NK-92 (cell line): ENCODE data around the gene PODXL2.

Experiments
- DNase-seq: peaks from one replicate; lab custom pipeline; 2025; ENCODE audit not compliant: unreplicated experiment; lab: John Stamatoyannopoulos, UW

Gene PODXL2

DNA sequence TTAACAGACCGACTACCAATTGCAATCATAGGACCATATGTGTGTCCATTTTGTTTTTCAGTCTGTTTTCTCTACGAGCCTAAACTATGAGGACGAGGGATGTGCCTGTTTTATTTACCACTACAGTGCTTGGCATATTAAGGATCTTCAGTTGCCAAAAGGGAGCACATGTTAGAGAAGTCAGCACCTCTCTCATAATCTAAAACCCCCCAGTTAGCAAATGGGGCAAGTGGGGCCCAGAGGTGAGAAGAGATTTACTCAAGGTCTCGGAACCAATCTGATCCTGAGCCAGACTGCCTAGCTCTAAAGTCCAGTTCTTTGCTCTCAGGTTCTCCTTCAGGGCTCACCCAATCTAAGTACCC, 578 bp upstream of the PODXL2 start:
- DNase-seq: no peak

DNA sequence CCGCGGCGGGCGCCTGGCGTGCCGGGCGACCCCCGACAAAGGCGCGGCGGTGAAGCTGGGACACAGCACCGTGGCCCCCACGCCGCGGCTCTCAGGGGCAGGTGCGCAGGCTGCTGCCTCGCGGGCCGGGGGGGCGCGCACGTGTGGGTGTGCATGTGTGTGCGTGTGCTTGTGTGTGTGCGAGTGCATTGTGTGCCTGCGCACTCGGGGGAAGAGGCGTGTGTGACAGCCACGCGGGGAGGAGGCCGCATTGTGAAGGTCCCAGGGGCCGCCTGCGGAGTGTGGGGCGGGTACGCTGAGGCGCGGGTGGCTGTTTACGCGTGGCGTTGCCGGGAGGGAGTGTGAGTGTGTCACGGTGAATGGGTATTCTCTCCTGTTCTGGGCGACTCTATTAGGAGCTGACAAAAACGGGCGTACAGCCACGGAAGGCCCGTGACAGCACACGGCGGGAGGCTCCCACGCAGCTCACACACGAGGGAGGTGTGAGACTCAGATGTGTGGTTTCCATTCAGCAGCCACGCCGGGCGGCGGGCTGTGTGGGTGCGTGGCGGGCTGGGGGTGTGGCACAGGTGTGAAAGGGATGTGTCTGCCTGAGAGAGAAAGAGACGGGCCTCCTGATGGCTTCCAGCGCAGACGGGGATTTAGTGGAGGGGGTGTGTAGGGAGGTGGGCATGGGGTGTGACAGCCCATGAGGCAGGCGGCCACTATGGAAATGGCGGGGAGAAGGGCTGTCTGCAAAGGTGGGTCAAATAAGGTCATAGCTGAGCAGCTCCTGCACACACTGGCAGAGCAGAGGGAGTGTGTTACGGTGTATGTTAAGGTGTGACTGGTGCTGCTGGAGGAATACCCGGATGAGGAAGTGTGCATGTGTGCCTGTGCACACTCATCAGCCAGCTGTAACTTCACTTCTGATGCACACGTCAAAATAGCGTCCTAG, 750 bp downstream of the PODXL2 start:
- DNase-seq: no peak

DNA sequence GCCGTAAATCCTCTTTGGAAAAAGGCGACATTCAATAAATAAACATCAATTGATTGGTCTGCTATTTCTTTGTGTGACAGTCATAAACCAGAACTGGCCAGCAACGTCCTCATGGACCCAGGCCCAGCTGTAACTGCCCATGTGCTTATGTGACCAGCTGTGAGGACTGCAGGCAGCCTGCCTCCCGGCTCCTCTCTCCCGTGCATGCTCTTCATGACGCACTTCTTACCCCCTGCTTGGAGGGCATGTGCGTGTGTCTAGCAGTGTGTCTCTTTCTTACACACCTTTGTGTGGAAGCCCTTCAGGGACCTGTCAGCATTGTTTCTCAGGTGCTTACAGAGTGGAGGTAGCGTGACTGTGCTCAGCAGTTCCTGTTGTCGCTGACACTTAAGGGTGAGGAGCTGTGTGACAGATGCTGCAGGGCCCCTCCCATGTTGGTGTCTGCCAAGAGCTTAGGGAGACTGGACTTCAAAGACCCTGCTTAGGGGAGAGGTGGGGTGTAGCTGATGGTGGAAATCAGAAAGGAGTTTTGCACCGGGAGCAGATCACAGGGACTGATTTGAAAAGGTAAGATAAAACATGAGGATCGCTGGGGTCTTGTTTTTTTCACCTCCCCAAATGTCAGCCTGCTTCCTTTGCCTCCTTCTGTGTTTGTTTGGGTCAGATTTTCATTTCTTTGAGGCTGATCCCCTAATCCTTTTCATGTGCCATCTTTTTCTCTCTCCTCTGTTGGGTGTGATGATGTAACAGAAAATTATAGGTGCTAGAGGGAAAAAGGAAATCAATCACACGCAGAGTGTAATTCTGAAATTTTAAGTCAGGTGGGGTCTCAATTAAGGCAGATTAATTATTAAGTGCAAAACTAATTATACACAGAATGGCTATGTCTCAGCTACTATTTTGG, 2.1 kb downstream of the PODXL2 start:
- DNase-seq: no peak

DNA sequence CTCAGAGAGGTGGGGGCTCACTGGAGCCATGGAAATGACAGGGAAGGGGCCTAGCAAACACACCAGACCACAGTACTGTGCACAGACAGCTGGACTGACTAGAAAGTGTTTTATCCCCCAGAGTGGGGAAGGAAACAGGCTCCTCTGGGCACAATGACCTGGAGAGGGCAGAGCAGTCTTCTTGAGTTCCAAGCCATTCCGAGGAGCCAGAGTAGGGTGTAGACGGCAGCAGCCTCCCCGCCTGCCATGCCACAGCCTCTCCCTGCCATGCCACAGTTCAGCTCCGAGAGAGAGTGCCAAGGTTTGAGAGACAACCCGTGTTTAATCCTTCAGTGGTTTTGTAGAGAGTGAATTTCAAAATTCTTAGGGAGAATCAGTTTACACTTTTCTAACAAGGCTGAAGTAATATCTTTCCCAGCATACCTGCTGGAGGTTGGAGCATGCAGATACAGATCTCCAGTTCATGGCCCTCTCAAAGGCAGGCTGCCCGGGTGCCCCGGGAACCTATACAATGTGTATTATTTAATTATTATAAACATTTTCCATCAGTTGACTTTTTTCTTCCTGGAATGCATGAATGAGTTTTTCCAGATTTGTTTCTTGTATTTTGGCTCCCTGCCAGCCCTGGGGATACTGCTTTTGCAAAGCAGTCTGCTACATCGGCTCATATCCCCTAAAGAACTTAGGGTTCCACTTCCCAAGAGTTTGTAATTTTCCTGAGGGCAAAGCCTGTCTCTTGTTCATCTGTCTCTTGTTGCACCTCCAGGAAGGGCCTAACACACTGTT, 3.2 kb downstream of the PODXL2 start:
- no peak for DNase-seq

DNA sequence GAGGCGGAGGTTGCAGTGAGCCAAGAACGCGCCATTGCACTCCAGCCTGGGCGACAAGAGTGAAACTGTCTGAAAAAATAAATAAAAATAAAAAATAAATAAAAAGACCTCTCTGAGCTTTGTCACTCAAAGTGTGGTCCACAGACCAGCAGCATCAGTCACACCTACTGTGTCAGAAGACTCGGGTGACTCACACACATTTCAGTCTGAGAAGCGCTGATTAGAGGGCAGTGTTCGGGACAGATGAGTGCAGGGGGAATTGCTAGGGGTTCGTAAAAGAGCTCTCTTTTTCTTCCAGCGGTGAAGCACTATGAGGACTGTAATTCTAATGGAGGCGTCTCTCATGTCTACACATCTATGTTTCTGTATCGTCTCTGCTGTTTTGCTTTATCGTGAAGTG, 5.7 kb downstream of the PODXL2 start:
- DNase-seq: no peak

DNA sequence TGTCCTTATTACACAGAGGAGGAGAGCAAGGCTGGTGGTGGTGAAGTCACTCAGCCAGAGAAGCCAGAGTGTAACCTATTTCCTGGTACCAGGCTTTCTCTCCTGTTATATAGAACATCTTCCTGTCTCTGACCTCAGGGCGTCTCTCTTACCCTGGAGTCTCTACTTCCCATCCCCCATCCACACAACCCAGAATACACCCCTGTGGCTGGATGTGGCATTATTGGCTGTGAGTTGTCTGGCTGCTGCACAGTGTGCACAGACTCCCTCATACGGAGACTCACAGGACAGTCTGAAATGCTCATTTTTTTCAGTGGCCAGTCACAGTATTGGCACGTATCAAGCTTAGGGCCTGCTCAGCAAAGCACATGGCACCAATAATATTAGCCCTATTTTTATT, 8.6 kb downstream of the PODXL2 start:
- no peak for DNase-seq

DNA sequence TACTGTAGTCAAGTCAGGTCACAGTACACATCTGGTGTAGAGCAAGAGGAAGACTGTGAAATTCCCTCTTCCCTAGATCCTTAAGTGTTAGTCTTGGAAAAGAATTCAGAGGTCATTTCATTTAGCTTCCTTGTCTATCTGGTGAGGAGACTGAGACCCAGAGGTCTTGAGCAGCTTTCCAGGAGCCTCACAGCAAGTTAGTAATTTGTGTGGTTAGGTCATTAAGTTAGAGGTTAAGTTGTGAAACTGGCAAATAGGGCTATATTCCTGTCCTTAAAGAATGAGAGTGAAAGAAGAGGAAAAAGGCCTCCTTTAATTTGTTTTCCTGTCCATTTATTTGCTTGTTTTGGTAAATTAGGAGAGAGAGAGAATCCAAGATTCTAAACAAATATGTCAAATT, 9.0 kb downstream of the PODXL2 start:
- no peak for DNase-seq

DNA sequence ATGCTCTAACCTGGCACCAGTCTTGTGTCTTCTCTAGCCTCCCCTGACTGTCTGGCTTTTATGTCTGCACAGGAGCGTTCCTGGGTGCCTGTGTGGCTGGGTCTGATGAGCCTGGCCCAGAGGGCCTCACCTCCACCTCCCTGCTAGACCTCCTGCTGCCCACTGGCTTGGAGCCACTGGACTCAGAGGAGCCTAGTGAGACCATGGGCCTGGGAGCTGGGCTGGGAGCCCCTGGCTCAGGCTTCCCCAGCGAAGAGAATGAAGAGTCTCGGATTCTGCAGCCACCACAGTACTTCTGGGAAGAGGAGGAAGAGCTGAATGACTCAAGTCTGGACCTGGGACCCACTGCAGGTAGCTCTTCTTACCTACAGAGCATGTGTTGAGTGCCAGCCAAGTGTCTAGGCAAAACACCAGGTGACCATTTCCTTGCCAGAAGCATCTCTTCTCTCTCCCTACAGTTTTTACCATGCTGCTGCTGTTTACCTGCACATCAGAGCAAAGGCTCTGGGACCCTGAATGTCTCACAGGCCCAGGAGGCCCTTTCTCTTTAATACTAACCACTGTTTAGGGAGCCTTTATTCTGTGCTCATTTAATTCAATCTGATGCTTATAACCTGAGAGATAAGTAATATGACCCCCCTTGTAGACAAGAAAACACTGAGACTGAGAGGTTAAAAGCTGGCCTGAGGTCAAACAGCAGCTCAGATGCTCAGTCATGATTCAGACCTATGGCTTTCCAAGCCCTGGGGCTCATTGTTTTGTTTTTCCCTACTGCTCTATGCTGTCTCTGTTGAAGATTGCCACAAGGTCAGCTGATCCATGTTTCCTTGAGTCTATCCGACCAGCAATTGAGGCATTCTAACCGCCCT, 10.4 kb downstream of the PODXL2 start:
- DNase-seq: no peak

DNA sequence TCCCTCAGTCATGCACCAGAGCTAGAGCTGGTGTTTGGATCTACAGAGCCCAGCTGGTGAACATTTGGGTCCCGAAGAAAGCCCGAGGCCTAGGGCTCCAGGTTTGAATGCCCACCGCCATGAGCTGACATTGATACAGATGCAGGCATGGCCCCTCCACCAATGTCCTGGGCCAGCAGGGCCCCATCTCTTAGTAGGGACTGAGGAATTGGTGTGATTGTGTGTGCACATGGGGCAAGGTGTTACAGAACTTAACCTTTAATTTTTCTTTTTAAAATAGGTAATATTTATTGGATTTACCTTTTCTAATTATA, 11.0 kb downstream of the PODXL2 start:
- DNase-seq: no peak

DNA sequence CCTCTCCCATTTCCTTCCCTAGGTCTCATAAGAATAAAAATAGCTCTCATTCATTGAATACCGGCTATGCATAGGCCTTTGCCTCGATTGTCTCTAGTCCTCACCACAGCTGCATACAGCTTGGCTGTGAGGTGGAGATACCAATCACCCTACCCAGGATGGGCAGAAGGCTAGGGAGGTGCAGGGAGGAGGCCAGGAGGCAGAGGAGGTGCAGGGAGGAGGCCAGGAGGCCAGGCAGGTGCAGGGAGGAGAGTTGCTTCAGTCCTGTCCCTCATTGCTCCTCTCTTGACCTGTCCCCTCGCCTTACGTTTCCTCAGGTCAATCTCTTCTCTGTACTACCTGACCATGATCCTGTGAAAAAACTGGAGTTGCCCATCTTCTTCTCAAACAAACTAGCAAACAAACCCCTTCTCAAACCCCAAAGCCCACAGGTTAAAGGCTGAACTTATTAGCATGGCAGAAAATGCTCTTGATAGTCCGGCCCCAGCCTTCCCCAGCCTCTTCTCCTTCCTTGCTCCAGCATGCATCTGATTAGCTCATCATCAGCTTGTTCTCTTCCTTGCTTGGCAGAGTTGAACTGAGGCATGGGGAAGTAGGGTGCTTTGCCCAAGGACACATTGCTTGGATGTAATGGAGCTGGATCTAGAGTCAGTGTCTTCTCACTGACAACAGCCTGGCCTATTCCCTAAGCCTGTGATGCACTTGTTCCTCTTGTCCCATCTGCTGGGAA, 15.8 kb downstream of the PODXL2 start:
- no peak for DNase-seq

DNA sequence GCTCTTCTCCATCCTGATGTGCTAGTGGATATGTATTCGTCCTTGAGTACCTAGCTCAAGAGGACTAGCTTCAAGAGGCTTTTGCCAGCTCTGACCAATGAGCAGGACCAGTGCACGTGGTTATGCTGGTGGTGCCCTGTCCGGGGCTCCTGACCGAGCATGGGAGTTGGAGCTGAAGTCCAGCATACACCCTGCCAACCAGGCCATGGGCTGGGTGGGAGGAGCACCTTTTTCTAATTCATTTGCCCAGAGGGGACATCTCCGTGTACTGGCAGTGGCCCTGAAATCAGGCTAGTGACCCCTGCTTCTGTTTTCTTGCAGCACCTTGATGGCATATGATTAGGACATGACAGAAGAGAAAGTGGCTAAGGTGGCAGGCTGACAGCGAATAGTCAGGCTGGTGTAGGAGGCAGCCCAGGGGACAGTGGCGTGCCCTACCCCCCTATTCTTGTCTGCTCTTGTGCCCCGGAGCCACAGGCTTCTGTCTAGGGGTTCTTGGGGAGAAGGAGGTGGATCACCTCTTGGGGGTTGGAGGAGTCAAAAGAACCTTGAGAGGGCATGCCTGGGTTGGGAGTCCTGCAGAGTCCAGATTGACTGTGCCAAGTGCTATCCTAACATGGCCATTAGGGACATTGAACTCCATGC, 16.5 kb downstream of the PODXL2 start:
- DNase-seq: no peak

DNA sequence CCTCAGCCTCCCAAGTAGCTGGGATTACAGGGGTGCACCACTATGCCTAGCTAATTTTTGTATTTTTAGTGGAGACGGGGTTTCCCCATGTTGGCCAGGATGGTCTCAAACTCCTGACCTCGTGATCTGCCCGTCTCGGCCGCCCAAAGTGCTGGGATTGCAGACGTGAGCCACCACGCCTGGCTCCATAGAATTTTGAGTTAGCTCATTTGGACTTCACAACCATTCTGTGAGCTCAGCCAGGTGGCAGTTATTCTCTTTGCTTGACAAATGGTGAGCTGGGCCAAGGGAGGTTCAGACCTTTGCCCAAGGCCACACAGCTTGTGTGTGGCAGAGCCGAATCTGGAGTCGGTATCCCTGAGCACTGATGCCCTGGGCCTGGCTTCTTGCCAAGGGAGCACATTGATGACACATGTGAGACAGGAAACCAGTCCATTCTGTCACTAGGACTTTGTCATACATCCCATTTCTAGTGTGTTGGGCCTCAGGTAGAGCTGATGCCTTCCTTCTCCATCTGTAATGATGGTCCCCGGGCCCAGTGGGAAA, 17.6 kb downstream of the PODXL2 start:
- DNase-seq: no peak

DNA sequence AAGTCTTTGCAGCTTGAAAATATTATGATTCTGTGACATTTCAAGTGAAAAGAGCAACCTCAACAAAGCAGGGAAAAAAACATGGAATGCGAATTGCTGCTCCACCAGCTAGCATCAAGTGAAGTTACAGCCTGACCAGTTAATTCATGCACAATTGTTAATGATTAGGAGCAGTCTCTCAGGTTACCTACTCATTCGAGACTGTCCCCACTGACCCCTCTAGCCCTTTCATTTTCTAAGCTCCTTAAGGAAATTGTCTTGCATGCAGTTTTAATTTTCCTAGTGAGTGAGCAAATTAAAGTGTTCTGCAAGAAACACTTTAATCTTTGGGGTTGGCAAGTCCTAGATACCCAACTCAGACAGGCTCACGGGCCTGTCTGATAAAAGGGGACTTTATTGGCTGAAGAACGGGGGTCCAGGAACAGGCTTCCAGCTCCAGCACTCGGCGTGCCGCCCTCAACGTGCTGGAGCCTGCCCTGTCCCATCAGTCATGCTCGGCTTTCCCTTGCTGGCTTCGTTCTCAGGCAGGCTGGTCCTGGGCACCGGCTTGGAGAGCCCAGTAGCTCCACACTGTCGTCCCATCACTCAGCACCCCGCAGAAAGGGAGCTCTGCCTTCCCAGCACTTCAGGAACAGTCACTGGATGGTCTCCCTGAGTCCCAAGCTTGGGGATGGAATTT, 18.3 kb downstream of the PODXL2 start:
- DNase-seq: no peak

DNA sequence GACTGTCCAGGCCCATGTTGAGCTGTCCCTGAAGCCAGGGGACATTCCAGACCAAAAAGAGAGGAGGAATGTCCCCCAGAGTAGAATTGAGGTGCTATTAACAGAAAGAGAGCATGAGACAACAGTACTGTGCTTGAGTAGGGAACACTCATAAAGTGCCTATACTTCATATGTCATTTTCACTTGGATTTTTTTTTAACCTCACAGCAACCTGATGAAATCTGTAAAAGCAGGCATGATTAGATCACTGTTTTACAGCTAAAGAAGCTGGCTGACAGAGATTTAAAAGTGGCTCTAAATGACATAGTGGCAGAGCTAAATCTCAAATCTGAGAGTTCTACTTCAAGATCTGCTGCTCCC, 18.8 kb downstream of the PODXL2 start:
- DNase-seq: no peak

DNA sequence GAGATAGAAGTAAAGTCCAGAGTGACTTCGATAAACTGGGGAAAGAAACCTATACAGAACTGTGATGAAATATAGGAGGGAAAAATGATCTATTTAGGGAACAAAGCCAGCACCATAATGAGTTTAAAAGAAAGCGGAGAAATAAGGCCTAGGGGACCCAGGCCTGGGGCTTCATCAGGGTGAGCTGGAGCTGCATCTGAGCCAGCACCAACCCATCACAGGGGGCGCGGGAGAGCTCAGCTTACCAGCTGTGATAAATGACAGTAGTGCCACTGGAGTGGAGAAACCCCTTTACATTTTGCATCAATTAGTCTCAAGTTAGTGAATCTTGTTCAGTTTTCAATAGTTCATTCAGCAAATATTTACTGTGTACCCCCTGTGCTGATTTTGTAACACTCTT, 21.3 kb downstream of the PODXL2 start:
- no peak for DNase-seq

DNA sequence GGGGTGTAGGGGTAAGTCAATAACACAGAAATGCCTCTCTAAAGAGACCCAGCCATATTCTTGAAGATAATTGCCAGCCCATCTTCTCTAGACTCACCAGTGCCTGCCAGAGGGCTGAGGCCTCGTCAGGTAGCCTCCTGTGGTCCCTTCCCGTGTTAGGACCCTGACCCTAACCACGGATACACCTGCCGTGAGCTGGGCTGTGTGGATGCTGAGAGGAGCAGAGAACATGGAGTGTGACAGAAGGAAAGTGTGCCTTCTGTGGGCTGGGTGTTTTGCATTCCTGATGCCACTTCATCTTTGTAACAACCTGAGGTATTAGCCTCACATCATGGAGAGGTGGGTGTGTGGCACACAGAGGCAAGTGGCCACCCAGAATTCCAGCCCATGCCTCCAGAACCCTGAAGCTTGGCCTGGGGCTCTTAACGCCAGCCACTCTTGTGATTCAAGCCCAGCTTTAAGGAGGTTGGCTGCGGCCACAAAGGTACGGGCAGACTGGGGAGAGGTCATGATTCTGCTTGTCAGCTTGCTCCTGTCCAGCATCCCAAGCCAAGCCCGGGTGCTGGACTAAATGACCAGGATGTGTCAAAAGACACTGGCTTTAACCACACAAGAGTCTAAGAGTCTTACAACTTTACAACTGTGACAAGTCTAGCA, 22.7 kb downstream of the PODXL2 start:
- DNase-seq: no peak

DNA sequence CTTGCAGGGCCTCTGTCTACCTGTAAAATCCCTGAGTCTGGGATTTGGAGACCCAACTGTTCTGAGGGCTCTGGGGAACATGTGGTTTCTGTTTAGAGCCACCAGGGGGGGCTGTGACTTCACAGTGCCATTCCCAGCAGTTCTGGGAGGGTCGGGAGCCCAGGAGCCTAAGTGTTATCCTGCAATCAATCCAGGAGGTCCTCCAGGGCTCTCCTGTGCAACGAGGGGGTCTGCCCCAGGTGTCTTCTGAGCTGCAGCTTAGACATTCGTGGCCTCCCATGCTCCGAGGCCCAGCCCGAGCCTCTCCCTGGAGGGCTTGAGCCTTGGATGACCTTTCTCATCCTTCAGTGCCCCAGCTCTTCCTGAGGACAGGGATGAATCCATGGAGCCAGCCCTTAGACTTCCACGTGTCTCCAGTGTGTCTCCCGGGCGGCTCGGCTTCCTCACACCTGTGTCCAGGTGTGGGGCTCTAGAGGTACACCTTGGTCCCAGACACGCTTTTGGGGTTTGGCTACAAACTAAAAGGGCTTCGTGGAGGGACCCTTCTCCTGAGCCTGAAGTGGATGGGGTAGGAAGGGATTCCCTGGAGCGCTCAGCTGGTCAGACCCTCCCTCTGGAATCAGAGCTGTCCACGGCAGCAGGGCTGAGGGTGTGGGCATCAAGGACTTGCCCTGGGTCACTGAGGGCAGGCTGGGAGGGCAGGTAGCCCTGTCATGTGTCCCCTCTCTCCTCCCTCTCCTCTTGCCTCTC, 23.4 kb downstream of the PODXL2 start:
- DNase-seq: no peak
